Fibroblast of lung (primary cell): Measurements from ENCODE around the gene SPATS1. TPM values are rescaled to one million over a fixed set of nuclear protein-coding genes. Genes with fewer than 3 reads are reported as not detected.

ENCODE experiments used
- DNase-seq, 2 donors: peaks; one replicate each; pipeline versions ENCODE4 v3.0.0 to v3.0.0-alpha.2; 2010; ENCODE audit warnings: low read depth in 2 of 2
- H2AFZ ChIP-seq: 2 replicates; pipeline ENCODE4 v1.5.1; 2012; ENCODE audit warnings: low read length, control low read depth, inconsistent platforms
- H3K27ac ChIP-seq: 2 replicates; pipeline ENCODE4 v1.5.1; 2011; ENCODE audit warnings: low read length, control low read depth; ENCODE audit not compliant: insufficient read depth
- H3K27me3 ChIP-seq: 2 replicates; pipeline ENCODE4 v1.5.1; 2011; ENCODE audit warnings: mild to moderate bottlenecking, low read length; ENCODE audit not compliant: control insufficient read depth, insufficient read depth
- H3K36me3 ChIP-seq: 2 replicates; pipeline ENCODE4 v1.5.1; 2011; ENCODE audit warnings: low read length; ENCODE audit not compliant: control insufficient read depth, insufficient read depth
- H3K4me1 ChIP-seq: 2 replicates; pipeline ENCODE4 v1.5.1; 2011; ENCODE audit warnings: low read length; ENCODE audit not compliant: control insufficient read depth, insufficient read depth; ENCODE audit errors: extremely low read depth
- H3K4me2 ChIP-seq: 2 replicates; pipeline ENCODE4 v1.5.1; 2011; ENCODE audit warnings: low read length, control low read depth; ENCODE audit not compliant: insufficient read depth; ENCODE audit errors: extremely low read depth
- H3K4me3 ChIP-seq, 4 experiments: fragments of 200-600 bp in 1 of 4; sonication (generic) in 1 of 4; replicated peaks in 1 of 4; 2 replicates each; pipeline ENCODE4 v1.5.1; 2011 to 2016; ENCODE audit warnings: low read length in 4 of 4, low read depth in 3 of 4, mild to moderate bottlenecking in 3 of 4, control low read depth in 2 of 4, inconsistent platforms in 1 of 4, mixed read lengths in 1 of 4; ENCODE audit not compliant: insufficient read depth in 1 of 4; ENCODE audit errors: control extremely low read depth in 1 of 4
- H3K79me2 ChIP-seq: 2 replicates; pipeline ENCODE4 v1.5.1; 2012; ENCODE audit warnings: mild to moderate bottlenecking, low read length, inconsistent platforms; ENCODE audit not compliant: control insufficient read depth, insufficient read depth
- H3K9ac ChIP-seq: 2 replicates; pipeline ENCODE4 v1.5.1; 2011; ENCODE audit warnings: mild to moderate bottlenecking, low read length, control low read depth; ENCODE audit not compliant: insufficient read depth
- H3K9me3 ChIP-seq: 2 replicates; pipeline ENCODE4 v1.5.1; 2012; ENCODE audit warnings: low read depth, low read length; ENCODE audit not compliant: control insufficient read depth, insufficient read depth
- H4K20me1 ChIP-seq: 2 replicates; pipeline ENCODE4 v1.5.1; 2011; ENCODE audit warnings: low read length; ENCODE audit not compliant: control insufficient read depth, insufficient read depth; ENCODE audit errors: extremely low read depth
- EZH2 ChIP-seq: IDR thresholded peaks from 2 replicates; pipeline ENCODE4 v1.5.1; 2012; ENCODE audit warnings: low read length, control low read depth, mild to moderate bottlenecking; ENCODE audit errors: missing control alignments
- polyA plus RNA-seq, 2 donors: library from polyadenylated mRNA; depleted of rRNA in 1 of 2; stranded (reverse) in 1 of 2; unstranded in 1 of 2; fragments of >200 nt; gene quantifications; 2 replicates each; pipeline ENCODE4 v1.2.1, GENCODE V29; 2011 to 2012; ENCODE audit warnings: missing spikeins in 1 of 2
- total RNA-seq: library from RNA; depleted of rRNA; stranded (reverse); fragments of >200 nt; gene quantifications from 2 replicates; pipeline ENCODE4 v1.2.1, GENCODE V29; 2014
- TF ChIP-seq, protein P1 (sequence below), 2 donors: IDR thresholded peaks in 1 of 2; conservative IDR thresholded peaks in 1 of 2; 1 replicate in 1 of 2; 2 replicates in 1 of 2; pipeline ENCODE4 v1.5.1; 2011 to 2012; ENCODE audit warnings: low read length in 2 of 2, control low read depth in 1 of 2, inconsistent platforms in 1 of 2, low read depth in 1 of 2, mild to moderate bottlenecking in 1 of 2

Gene SPATS1
- total and polyA plus RNA-seq, 2 donors (not counting 1 experiment from before 2014, with no cell fraction given): under 0.01 TPM; not detected in 1

- H3K4me2 ChIP-seq: no peak overlapping the region
- peaks cover 45% of the 10 kb centered on the region for H3K27me3 ChIP-seq
- TF ChIP-seq, protein P1, sequence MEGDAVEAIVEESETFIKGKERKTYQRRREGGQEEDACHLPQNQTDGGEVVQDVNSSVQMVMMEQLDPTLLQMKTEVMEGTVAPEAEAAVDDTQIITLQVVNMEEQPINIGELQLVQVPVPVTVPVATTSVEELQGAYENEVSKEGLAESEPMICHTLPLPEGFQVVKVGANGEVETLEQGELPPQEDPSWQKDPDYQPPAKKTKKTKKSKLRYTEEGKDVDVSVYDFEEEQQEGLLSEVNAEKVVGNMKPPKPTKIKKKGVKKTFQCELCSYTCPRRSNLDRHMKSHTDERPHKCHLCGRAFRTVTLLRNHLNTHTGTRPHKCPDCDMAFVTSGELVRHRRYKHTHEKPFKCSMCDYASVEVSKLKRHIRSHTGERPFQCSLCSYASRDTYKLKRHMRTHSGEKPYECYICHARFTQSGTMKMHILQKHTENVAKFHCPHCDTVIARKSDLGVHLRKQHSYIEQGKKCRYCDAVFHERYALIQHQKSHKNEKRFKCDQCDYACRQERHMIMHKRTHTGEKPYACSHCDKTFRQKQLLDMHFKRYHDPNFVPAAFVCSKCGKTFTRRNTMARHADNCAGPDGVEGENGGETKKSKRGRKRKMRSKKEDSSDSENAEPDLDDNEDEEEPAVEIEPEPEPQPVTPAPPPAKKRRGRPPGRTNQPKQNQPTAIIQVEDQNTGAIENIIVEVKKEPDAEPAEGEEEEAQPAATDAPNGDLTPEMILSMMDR (conservative IDR thresholded peaks at IDR 0.05 in 1 of 2, IDR thresholded peaks at IDR 0.05 in 1 of 2; ENCODE audit: low read depth in 1 of 2, low read length in 2 of 2): no peak
- H3K36me3 ChIP-seq: no peaks in the 10 kb centered on the region
- no peak overlapping the region for H2AFZ ChIP-seq
- H3K9me3 ChIP-seq: no peaks in the 10 kb centered on the region
- no peak overlapping the region for H3K9ac ChIP-seq
- H3K4me3 ChIP-seq: no peak overlapping the region
- H3K27ac ChIP-seq: no peak overlapping the region
- no peak for DNase-seq
- H3K79me2 ChIP-seq: no peaks in the 10 kb centered on the region
- H3K4me1 ChIP-seq: no peaks in the 10 kb centered on the region
- H4K20me1 ChIP-seq: no peaks in the 10 kb centered on the region
Observed at GRCh38 chr6:44339301-44339700, 3.1 kb upstream of the SPATS1 start.

- Histone ChIP-seq H3K79me2 (no peaks in the 10 kb centered on the region), H3K36me3 (no peaks in the 10 kb centered on the region), H3K27ac (no peak overlapping the region), H2AFZ (no peak overlapping the region), H3K9ac (no peak overlapping the region), H3K4me1 (no peaks in the 10 kb centered on the region), H3K27me3 (peaks cover 47% of the 10 kb centered on the region), H3K4me3 (no peak overlapping the region), H4K20me1 (no peaks in the 10 kb centered on the region), H3K4me2 (no peak overlapping the region), H3K9me3 (no peaks in the 10 kb centered on the region)
- DNase-seq: peak in 1 of 2 donors; percentile 26
- TF ChIP-seq, protein P1 (conservative IDR thresholded peaks at IDR 0.05 in 1 of 2, IDR thresholded peaks at IDR 0.05 in 1 of 2; ENCODE audit: low read depth in 1 of 2, low read length in 2 of 2): no peak
- no peak for TF ChIP-seq EZH2
Observed at GRCh38 chr6:44339763-44340625, 2.5 kb upstream of the SPATS1 start.

DNA sequence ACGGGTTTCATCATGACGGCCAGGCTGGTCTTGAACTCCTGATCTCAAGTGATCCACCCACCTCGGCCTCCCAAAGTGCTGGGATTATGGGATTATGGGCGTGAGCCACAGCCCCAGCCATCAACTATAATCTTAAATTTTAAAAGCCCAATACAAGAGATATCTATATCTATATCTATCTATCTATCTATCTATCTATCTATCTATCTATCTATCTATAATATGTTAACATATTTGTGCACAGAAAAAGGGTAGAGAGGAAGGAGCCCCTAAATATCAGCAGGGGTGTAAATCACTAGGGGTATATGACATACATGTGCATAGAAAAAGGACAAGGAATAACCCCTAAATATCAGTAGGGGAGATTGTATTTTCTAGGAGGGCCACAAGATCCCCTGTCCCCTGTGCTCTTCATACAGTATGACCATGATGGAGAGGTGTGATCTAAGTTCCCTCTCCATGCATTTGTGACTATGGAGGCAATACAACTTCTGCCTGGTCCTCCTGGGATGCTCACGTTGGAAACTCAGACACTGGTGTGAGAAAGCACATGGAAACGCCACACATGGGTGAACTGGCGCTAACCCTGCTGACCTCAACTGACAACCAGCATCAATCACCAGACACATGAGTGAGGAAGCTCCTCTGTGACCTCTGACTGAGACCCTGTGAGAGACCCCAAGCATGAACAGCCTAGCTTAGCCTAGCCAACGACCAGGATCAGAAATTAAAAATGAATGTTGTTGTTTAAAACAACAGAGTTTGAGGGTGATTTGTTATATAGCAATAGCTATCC is 1.2 kb upstream of the SPATS1 start:
- TF ChIP-seq, protein P1 (conservative IDR thresholded peaks at IDR 0.05 in 1 of 2, IDR thresholded peaks at IDR 0.05 in 1 of 2; ENCODE audit: low read depth in 1 of 2, low read length in 2 of 2): no peak
- no peak for TF ChIP-seq EZH2
- no peaks in the 10 kb centered on the region for H3K4me1 ChIP-seq
- no peaks in the 10 kb centered on the region for H3K9me3 ChIP-seq
- peaks cover 51% of the 10 kb centered on the region for H3K27me3 ChIP-seq
- no peaks in the 10 kb centered on the region for H3K36me3 ChIP-seq
- H4K20me1 ChIP-seq: no peaks in the 10 kb centered on the region
- H3K79me2 ChIP-seq: no peaks in the 10 kb centered on the region
- no peak for DNase-seq
- H3K9ac ChIP-seq: no peak overlapping the region
- H2AFZ ChIP-seq: no peak overlapping the region
- H3K27ac ChIP-seq: no peak overlapping the region
- no peak overlapping the region for H3K4me2 ChIP-seq
- H3K4me3 ChIP-seq: no peak overlapping the region
